Upper lobe of left lung (tissue), 6 donors: ENCODE data around the gene OSBPL5. TPM values are rescaled to one million over a fixed set of nuclear protein-coding genes. Genes with fewer than 3 reads are reported as not detected.
A peak's percentile ranks its signal among the peaks of the same experiment; 100 is the strongest.

ENCODE experiments used
- ATAC-seq, 2 donors: fragments of 200-7000 bp; cut with Tn5 transposase; one replicate each; pipeline ENCODE4 v1.9.1; 2022; ENCODE audit warnings: mild to moderate bottlenecking in 2 of 2, moderate library complexity in 2 of 2; ENCODE audit not compliant: low FRiP score in 2 of 2
- DNase-seq, 2 donors: peaks; one replicate each; pipeline ENCODE4 v3.0.0-alpha.2; 2019 to 2020
- H3K27ac ChIP-seq, 4 donors: fragments of 200-600 bp; sonication (generic); one replicate each; pipeline ENCODE4 v1.5.1; 2016 to 2019
- H3K27me3 ChIP-seq, 4 donors: fragments of 200-600 bp; sonication (generic); one replicate each; pipeline ENCODE4 v1.5.1; 2017 to 2019
- H3K36me3 ChIP-seq, 4 donors: fragments of 200-600 bp; sonication (generic); one replicate each; pipeline ENCODE4 v1.5.1; 2016 to 2019
- H3K4me1 ChIP-seq, 4 donors: fragments of 200-600 bp; sonication (generic); one replicate each; pipeline ENCODE4 v1.5.1; 2018 to 2019
- H3K4me3 ChIP-seq, 4 donors: fragments of 200-600 bp; sonication (generic); one replicate each; pipeline ENCODE4 v1.5.1; 2017 to 2019; ENCODE audit warnings: mild to moderate bottlenecking in 2 of 4, moderate library complexity in 1 of 4
- H3K9me3 ChIP-seq, 4 donors: fragments of 200-600 bp; sonication (generic); one replicate each; pipeline ENCODE4 v1.5.1; 2018 to 2019
- EP300 ChIP-seq, 4 donors: sonication (generic); formaldehyde crosslinking; IDR thresholded peaks; one replicate each; pipeline ENCODE4 v1.5.1; 2017; ENCODE audit warnings: antibody characterized with exemption in 4 of 4, control low read depth in 2 of 4
- POLR2A ChIP-seq, 4 donors: fragments of 450-650 bp; IDR thresholded peaks; one replicate each; pipeline ENCODE4 v1.5.1; 2016 to 2017; ENCODE audit warnings: antibody characterized with exemption in 4 of 4, mild to moderate bottlenecking in 2 of 4
- POLR2AphosphoS5 ChIP-seq, 2 donors: sonication (generic); formaldehyde crosslinking; IDR thresholded peaks; one replicate each; pipeline ENCODE4 v1.5.1; 2017; ENCODE audit warnings: antibody characterized with exemption in 2 of 2
- WGBS, 2 donors: methylation state at CpG; one replicate each; pipeline ENCODE4 v1.1.5; 2017 to 2018; 5-methylcytosine and 5-hydroxymethylcytosine counted together
- total RNA-seq, 6 donors: library from RNA; depleted of rRNA in 4 of 6; stranded (reverse); fragments of >200 nt in 4 of 6; gene quantifications; one replicate each; pipeline versions ENCODE4 v1.1.0 to v1.2.1, GENCODE V29; 2016 to 2021
- TF ChIP-seq, protein P1 (sequence below), 6 experiments: fragments of 450-650 bp in 4 of 6; fragments of 200-600 bp in 2 of 6; sonication (generic) in 2 of 6; IDR thresholded peaks; one replicate each; pipeline ENCODE4 v1.5.1; 2016 to 2019; ENCODE audit warnings: antibody characterized with exemption in 6 of 6
- donor health status: DM: no; HTN: no; CAD: no; lungs with moderate emphysema.
- donor health status: DM: no; HTN: yes; CAD: no; lungs with severe emphysema.

Gene OSBPL5
- total RNA-seq, 6 donors from 2014 or later: 23.4 to 66.9 (median 48.3) TPM

DNA sequence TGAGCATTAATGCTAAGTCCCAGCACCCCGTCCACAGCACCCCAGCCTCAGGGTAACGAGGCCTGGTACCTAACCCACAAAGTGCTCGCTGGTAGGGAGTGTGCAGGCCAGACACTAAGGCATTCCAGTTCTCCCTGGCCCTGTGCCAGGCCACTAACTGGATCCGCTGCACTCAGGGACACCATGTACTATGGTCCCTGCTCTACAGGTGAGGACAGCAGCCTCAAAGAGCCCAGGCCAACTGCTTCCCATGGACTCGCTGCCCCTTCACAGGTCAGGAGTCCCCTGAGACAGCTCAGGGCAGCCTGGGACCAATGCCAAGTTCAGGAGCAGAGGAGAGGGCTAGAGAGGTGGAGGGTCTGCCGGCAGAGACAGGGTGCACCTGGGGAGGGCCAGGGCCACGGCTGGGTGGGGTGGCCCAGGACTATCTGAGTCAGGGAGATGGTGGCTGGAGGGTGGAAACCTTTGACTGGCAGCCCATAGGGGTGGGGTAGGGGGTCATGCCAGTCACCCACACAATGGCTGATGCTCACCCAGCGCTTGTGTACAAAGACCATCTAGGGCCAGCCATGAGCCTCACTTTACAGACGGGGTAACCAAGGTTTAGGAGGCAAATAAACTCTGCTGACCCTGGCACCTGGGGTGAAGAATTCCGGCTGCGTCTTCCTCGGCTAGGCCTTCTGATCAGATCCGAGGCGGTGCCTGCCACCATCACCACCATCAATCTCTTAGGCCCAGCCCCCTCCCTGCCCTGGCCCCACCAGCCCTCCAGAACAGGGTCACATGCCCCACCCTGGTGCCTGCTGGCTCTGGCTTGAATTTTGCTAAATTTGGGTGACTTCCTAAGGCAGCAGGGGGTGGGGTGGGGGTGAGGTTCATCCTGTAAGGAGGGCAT, 5.6 kb downstream of the OSBPL5 start:
- Histone ChIP-seq H3K4me1 (peaks cover 65 to 100% (median 79%) of the 10 kb centered on the region in 4 donors), H3K36me3 (no peaks in the 10 kb centered on the region), H3K27ac (peak overlapping the region; percentile 47 to 76 (median 69)), H3K9me3 (no peaks in the 10 kb centered on the region), H3K4me3 (peak overlapping the region; percentile 36 to 56 (median 46)), H3K27me3 (no peaks in the 10 kb centered on the region)
- TF ChIP-seq, protein P1, sequence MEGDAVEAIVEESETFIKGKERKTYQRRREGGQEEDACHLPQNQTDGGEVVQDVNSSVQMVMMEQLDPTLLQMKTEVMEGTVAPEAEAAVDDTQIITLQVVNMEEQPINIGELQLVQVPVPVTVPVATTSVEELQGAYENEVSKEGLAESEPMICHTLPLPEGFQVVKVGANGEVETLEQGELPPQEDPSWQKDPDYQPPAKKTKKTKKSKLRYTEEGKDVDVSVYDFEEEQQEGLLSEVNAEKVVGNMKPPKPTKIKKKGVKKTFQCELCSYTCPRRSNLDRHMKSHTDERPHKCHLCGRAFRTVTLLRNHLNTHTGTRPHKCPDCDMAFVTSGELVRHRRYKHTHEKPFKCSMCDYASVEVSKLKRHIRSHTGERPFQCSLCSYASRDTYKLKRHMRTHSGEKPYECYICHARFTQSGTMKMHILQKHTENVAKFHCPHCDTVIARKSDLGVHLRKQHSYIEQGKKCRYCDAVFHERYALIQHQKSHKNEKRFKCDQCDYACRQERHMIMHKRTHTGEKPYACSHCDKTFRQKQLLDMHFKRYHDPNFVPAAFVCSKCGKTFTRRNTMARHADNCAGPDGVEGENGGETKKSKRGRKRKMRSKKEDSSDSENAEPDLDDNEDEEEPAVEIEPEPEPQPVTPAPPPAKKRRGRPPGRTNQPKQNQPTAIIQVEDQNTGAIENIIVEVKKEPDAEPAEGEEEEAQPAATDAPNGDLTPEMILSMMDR (IDR thresholded peaks at IDR 0.05): no peak
- TF ChIP-seq POLR2AphosphoS5 (IDR thresholded peaks at IDR 0.05): peak in 1 of 2 donors; percentile 15
- TF ChIP-seq EP300 (IDR thresholded peaks at IDR 0.05): peak in 1 of 4 donors; percentile 48
- no peak for TF ChIP-seq POLR2A (IDR thresholded peaks at IDR 0.05)
- ATAC-seq (peak in 1 of 2 donors; percentile 1), DNase-seq (peak; percentile 69 to 79)
- WGBS, 2 donors: 40 to 54% methylated on average over 1 to 13 of the region's 14 CpGs

DNA sequence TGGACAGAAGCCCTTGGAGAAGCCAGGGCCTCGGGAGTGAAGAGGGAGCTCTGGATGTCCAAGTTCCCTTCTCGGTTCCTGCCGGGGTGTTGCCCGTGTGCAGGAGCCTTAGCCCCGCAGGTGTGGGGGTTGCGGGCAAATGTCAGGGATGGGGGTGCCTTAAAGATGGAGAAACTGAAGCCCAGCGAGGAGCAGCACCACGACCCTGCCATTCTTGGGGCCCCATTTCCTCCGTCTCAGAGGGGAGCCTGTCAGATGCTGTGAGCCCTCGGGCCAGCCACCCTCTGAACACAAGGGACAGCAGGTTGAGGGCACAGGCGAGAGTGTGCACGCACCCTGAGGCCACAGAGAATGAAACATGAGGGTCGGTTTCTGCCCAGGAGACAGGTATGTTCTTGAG, 6.3 kb downstream of the OSBPL5 start:
- no peaks in the 10 kb centered on the region for H3K9me3 ChIP-seq
- no peaks in the 10 kb centered on the region for H3K36me3 ChIP-seq
- H3K4me3 ChIP-seq: no peak overlapping the region
- DNase-seq: peak in 1 of 2 donors; percentile 33
- 81 to 98% methylated on average over 6 to 12 of the region's 13 CpGs for WGBS, 2 donors
- peaks cover 65 to 100% (median 82%) of the 10 kb centered on the region in 4 donors for H3K4me1 ChIP-seq
- no peak for TF ChIP-seq POLR2A (IDR thresholded peaks at IDR 0.05)
- TF ChIP-seq POLR2AphosphoS5 (IDR thresholded peaks at IDR 0.05): no peak
- TF ChIP-seq, protein P1 (IDR thresholded peaks at IDR 0.05): no peak
- TF ChIP-seq EP300 (IDR thresholded peaks at IDR 0.05): no peak
- no peak for ATAC-seq
- H3K27ac ChIP-seq: peak overlapping the region in 2 of 4 donors; percentile 64 to 74
- H3K27me3 ChIP-seq: no peaks in the 10 kb centered on the region

DNA sequence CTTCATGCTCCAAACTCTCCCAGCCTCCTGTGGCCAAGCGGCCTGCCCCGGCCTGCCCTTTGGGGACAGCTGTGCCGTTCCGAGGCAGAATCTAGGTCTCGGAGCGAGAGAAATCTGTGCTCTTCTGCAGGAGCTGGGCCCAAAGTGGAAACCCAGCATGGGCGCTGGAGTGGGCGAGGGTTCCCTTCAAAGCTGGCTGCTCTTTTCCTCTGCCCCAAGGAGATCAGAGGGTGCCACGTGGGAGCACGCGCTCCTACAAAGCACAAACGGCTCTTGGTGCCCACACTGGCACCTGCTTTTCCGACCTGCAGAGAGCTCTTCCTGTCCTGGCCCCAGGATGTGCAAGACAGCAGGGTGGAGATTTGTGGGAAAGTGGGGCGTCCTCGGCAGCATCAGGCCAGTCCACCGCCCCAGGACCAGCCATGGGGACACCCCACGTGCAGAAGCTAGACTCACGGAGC, 6.9 kb downstream of the OSBPL5 start:
- H3K27ac ChIP-seq: peak overlapping the region in 1 of 4 donors; percentile 17
- no peak overlapping the region for H3K4me3 ChIP-seq
- ATAC-seq (no peak), DNase-seq (peak in 1 of 2 donors; percentile 41)
- H3K36me3 ChIP-seq: no peaks in the 10 kb centered on the region
- H3K9me3 ChIP-seq: no peaks in the 10 kb centered on the region
- H3K27me3 ChIP-seq: no peaks in the 10 kb centered on the region
- 87 to 94% methylated on average over 12 to 18 of the region's 18 CpGs for WGBS, 2 donors
- peaks cover 67 to 100% (median 81%) of the 10 kb centered on the region in 4 donors for H3K4me1 ChIP-seq
- no peak for TF ChIP-seq POLR2AphosphoS5 (IDR thresholded peaks at IDR 0.05)
- TF ChIP-seq, protein P1 (IDR thresholded peaks at IDR 0.05): no peak
- TF ChIP-seq POLR2A (IDR thresholded peaks at IDR 0.05): no peak
- TF ChIP-seq EP300 (IDR thresholded peaks at IDR 0.05): no peak

DNA sequence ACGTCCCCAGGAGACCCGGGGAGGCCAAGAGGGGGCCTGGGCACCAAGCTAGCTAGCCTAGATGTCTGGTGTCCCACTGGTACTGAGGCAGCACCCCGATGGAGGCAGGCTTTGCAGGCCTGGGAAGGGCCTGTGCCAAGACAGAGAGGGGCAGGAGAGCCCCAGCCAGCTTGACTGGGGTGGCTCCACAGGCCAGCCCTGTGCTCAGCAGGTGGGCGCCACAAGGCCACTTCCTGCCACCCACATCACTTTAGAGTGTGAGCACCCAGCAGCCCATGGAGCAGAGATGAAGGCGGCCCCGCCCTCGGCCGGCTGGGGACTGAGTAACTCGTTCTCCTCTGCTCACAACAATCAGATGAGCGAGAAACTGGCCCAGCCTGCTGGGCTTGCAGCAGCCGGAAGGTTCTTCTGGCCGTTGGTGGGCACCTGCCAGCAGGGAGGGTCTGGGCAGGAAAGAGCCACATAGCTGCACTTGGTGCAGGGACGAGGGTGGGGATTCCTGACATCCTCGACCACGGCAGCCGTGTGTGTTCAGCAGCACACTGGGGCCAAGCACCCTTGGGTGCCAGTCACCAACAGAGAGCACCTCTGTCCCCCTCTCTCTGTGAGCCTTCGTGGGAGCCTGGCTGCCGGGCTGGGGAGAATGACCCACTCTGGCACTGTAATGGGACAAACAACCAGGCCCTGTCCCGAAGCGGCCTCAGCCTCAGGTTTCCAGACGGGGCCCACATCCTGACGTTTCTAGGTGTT, 7.6 kb downstream of the OSBPL5 start:
- WGBS, 2 donors: 76 to 84% methylated on average over 11 to 16 of the region's 22 CpGs
- DNase-seq: peak in 1 of 2 donors; percentile 82
- H3K27ac ChIP-seq: peak overlapping the region in 2 of 4 donors; percentile 13 to 17
- ATAC-seq: no peak
- no peak overlapping the region for H3K4me3 ChIP-seq
- no peaks in the 10 kb centered on the region for H3K9me3 ChIP-seq
- H3K27me3 ChIP-seq: no peaks in the 10 kb centered on the region
- peaks cover 71 to 100% (median 79%) of the 10 kb centered on the region in 4 donors for H3K4me1 ChIP-seq
- H3K36me3 ChIP-seq: no peaks in the 10 kb centered on the region
- TF ChIP-seq, protein P1 (IDR thresholded peaks at IDR 0.05): no peak
- no peak for TF ChIP-seq POLR2A (IDR thresholded peaks at IDR 0.05)
- no peak for TF ChIP-seq POLR2AphosphoS5 (IDR thresholded peaks at IDR 0.05)
- TF ChIP-seq EP300 (IDR thresholded peaks at IDR 0.05): no peak
